K562 (cell line): ENCODE data around the gene IL13. TPM values are rescaled to one million over a fixed set of nuclear protein-coding genes. Genes with fewer than 3 reads are reported as not detected.

ENCODE experiments used
- ARID2 ChIP-seq: fragments of 450-650 bp; IDR thresholded peaks from 2 replicates; pipeline ENCODE4 v1.6.1; 2017; ENCODE audit warnings: antibody characterized with exemption, mild to moderate bottlenecking
- BACH1 ChIP-seq: fragments of 200-800 bp; sonication (Bioruptor generic); IDR thresholded peaks from 2 replicates; pipeline ENCODE4 v1.6.1; 2016; ENCODE audit warnings: missing genetic modification characterization, missing compliant biosample characterization
- CLOCK ChIP-seq: fragments of 250-450 bp; sonication (Bioruptor Pico); IDR thresholded peaks from 2 replicates; pipeline ENCODE4 v1.4.0; 2020; ENCODE audit warnings: mild to moderate bottlenecking, moderate library complexity, borderline replicate concordance
- GMEB1 ChIP-seq: fragments of 250-450 bp; sonication (Bioruptor Pico); IDR thresholded peaks from 2 replicates; pipeline ENCODE4 v1.4.0; 2020; ENCODE audit warnings: mild to moderate bottlenecking
- HMG20B ChIP-seq: fragments of 250-450 bp; sonication (Bioruptor Pico); IDR thresholded peaks from 2 replicates; pipeline ENCODE4 v1.5.0; 2021; ENCODE audit warnings: mild to moderate bottlenecking
- KDM2B ChIP-seq: fragments of 250-450 bp; sonication (Bioruptor Pico); IDR thresholded peaks from 2 replicates; pipeline ENCODE4 v1.8.0; 2021; ENCODE audit warnings: mild to moderate bottlenecking, moderate library complexity
- KLF13 ChIP-seq: fragments of 450-650 bp; IDR thresholded peaks from 2 replicates; pipeline ENCODE4 v1.6.1; 2016; ENCODE audit warnings: missing genetic modification characterization, low read depth, mild to moderate bottlenecking, missing compliant biosample characterization, moderate library complexity, borderline replicate concordance
- MECOM ChIP-seq: fragments of 250-450 bp; sonication (Bioruptor Pico); IDR thresholded peaks from 2 replicates; pipeline ENCODE4 v1.8.0; 2022; ENCODE audit warnings: inconsistent platforms
- MEF2D ChIP-seq: conservative IDR thresholded peaks from 2 replicates; pipeline ENCODE4 v1.6.1; 2016; ENCODE audit warnings: low read depth, missing genetic modification characterization, missing compliant biosample characterization
- PBX2 ChIP-seq, 2 experiments: IDR thresholded peaks in 1 of 2; conservative IDR thresholded peaks in 1 of 2; 2 replicates each; pipeline ENCODE4 v1.6.1; 2016; ENCODE audit warnings: low read depth in 2 of 2, mild to moderate bottlenecking in 1 of 2, missing compliant biosample characterization in 1 of 2, missing genetic modification characterization in 1 of 2, moderate library complexity in 1 of 2
- PCBP1 ChIP-seq: fragments of 200-400 bp; formaldehyde crosslinking; IDR thresholded peaks from 2 replicates; pipeline ENCODE4 v1.6.1; 2018; ENCODE audit warnings: mild to moderate bottlenecking, low read depth, low read length; ENCODE audit not compliant: poor library complexity, severe bottlenecking
- POLR3G ChIP-seq: IDR thresholded peaks from 2 replicates; pipeline ENCODE4 v1.6.1; 2011; ENCODE audit not compliant: insufficient read length, insufficient replicate concordance; ENCODE audit errors: extremely low read depth
- PRPF4 ChIP-seq: fragments of 200-400 bp; formaldehyde crosslinking; IDR thresholded peaks from one replicate; pipeline ENCODE4 v1.6.1; 2017; ENCODE audit warnings: low read length, low read depth, mild to moderate bottlenecking; ENCODE audit not compliant: insufficient read depth, poor library complexity, severe bottlenecking
- RBM15 ChIP-seq: fragments of 200-400 bp; formaldehyde crosslinking; IDR thresholded peaks from 2 replicates; pipeline ENCODE4 v1.6.1; 2018; ENCODE audit warnings: mild to moderate bottlenecking, low read length, moderate library complexity; ENCODE audit not compliant: insufficient read depth
- SMAD1 ChIP-seq: fragments of 150-350 bp; IDR thresholded peaks from 2 replicates; pipeline ENCODE4 v1.6.1; 2014; ENCODE audit warnings: low read length, low read depth; ENCODE audit not compliant: partially characterized antibody
- ZNF347 ChIP-seq: fragments of 450-650 bp; formaldehyde crosslinking; IDR thresholded peaks from 2 replicates; pipeline ENCODE4 v1.4.0; 2020; ENCODE audit warnings: low read depth, mild to moderate bottlenecking, moderate library complexity
- ZNF707 ChIP-seq: fragments of 250-450 bp; sonication (Bioruptor Pico); conservative IDR thresholded peaks from 2 replicates; pipeline ENCODE4 v1.8.0; 2022; ENCODE audit warnings: inconsistent platforms, mild to moderate bottlenecking, moderate library complexity
- polyA plus RNA-seq, 8 experiments: library from polyadenylated mRNA; depleted of rRNA in 4 of 8; stranded (reverse) in 5 of 8; unstranded in 3 of 8; fragments of >200 nt; fragmentation: Nextera tagmentation in 2 of 8; fragmentation: Illumina TruSeq in 1 of 8; extraction: Ambion mirVana in 2 of 8; extraction: Trizol in 1 of 8; gene quantifications; 2 replicates each; pipeline versions ENCODE4 v1.2.1 to v1.2.3, GENCODE V29; 2011 to 2014; ENCODE audit warnings: inconsistent platforms in 1 of 8, missing spikeins in 1 of 8
- total RNA-seq, 7 experiments: library from RNA; depleted of rRNA in 6 of 7; stranded (reverse); fragments of >200 nt in 6 of 7; fragmentation: Illumina TruSeq in 2 of 7; extraction: Trizol in 2 of 7; gene quantifications; 2 replicates each; pipeline versions ENCODE4 v1.2.1 to v1.2.3, GENCODE V29; 2011 to 2021; ENCODE audit warnings: low replicate concordance in 1 of 7
- TF ChIP-seq, protein P1 (sequence below): sonication (generic); formaldehyde crosslinking; IDR thresholded peaks from 2 replicates; pipeline ENCODE4 v1.8.0; 2022; ENCODE audit warnings: mild to moderate bottlenecking, missing genetic modification reagents

IL13 gene
- total and polyA plus RNA-seq, 9 of the 15 experiments (the other 6 are each of a cell fraction or from before 2014, with no cell fraction given), result not detected

DNA sequence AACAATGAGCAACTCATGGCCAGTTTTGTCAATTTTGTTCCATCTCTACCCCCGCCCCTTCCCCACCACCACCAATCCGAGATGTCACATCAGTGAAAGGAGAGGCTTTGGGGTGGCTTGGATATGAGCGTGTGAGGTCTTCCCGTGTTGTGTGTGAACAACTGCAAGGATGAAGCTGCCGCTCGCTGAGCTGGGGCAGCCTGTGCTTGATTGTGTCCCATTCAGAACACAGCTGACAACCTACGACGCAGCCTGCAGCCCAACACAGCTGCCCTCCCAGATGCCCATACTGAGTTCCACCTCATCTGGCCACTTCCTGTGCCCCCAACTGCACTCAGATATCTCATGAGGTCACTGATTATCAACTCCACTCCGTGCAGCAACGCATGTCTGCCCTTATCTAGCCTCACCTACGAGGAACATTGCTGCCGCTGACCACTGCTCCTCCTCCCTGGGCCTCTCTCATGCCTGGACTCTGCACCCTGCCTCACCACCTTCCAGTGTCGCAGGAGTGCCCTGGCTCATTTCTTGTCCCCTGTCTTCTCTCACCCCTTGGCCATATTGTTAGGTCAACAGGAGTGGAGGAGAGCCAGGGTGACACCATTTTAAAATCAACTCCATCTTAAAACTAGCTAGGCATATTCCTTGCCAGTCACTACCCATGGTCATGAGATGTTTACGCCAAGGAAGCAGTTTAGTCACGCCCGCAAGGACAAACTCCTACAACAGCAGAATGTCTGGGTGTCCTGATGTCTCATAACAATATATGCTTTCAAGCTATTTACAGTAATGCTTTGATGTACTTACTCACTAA lies 8.5 kb downstream of the IL13 start (continued):
- TF ChIP-seq PBX2 (CRISPR knock-in tag; IDR thresholded peaks at IDR 0.05; ENCODE audit: low read depth) (no peak), PBX2 (tag; conservative IDR thresholded peaks at IDR 0.05; ENCODE audit: low read depth) (peak; percentile 59), KLF13 (tag) (peak; percentile 76), CLOCK (CRISPR knock-in tag) (peak; percentile 76; the same call in 1 of the 2 replicates), HMG20B (CRISPR knock-in tag) (no peak), MECOM (CRISPR knock-in tag) (peak; percentile 96), ARID2 (no peak), PRPF4 (no peak), PCBP1 (no peak), MEF2D (tag) (peak; percentile 96), SMAD1 (no peak), ZNF347 (CRISPR knock-in tag) (no peak), POLR3G (no peak), GMEB1 (CRISPR knock-in tag) (peak; percentile 79), ZNF707 (CRISPR knock-in tag) (peak; percentile 78), RBM15 (no peak), BACH1 (peak; percentile 84; the same call in 1 of the 2 replicates), KDM2B (CRISPR knock-in tag) (0 out of 2 replicates have a peak, but pooled peaks have one; percentile 20)
- TF ChIP-seq, protein P1, sequence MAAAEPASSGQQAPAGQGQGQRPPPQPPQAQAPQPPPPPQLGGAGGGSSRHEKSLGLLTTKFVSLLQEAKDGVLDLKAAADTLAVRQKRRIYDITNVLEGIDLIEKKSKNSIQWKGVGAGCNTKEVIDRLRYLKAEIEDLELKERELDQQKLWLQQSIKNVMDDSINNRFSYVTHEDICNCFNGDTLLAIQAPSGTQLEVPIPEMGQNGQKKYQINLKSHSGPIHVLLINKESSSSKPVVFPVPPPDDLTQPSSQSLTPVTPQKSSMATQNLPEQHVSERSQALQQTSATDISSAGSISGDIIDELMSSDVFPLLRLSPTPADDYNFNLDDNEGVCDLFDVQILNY, result peak; percentile 78; the same call in 1 of the 2 replicates
